HG03175 (cell line): ENCODE measurements around the gene CRISP1.
"Not testable (repeated sequence)": the region's sequence is repeated elsewhere in the genome, so short reads cannot be mapped to it uniquely, and the experiment has no call there.

ENCODE experiments used
- ATAC-seq: cut with Tn5 transposase; IDR thresholded peaks from one replicate; pipeline ENCODE4 v1.9.1; 2021; ENCODE audit warnings: mild to moderate bottlenecking, moderate library complexity; ENCODE audit not compliant: unreplicated experiment

The CRISP1 gene, protein sequence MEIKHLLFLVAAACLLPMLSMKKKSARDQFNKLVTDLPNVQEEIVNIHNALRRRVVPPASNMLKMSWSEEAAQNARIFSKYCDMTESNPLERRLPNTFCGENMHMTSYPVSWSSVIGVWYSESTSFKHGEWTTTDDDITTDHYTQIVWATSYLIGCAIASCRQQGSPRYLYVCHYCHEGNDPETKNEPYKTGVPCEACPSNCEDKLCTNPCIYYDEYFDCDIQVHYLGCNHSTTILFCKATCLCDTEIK

DNA sequence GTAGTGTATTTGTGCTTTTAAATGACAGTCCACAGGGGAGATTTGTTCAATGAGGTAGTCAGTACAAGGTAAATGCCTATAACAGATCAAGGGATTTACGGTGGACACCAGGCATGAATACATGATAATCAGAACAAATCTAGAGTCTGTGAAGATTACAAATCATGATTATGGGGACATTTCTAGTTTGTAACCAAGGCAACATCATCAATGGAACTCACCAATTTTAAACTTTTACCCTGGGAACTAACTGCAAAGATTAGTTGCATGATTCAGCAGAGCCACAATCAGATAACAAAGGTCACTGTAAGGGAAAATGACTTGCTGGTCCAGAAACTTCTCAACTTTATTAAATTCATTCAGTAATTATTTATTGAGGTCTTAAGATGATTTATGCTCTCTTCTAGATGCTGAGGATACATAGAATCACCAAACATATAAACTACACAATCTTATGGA lies at the start of gene CRISP1:
CRISP1 (minus strand) TSS at position 51 of the 459 bp plus-strand sequence. CDS start 9,135 bp downstream, outside the sequence.
- no peak for ATAC-seq

DNA sequence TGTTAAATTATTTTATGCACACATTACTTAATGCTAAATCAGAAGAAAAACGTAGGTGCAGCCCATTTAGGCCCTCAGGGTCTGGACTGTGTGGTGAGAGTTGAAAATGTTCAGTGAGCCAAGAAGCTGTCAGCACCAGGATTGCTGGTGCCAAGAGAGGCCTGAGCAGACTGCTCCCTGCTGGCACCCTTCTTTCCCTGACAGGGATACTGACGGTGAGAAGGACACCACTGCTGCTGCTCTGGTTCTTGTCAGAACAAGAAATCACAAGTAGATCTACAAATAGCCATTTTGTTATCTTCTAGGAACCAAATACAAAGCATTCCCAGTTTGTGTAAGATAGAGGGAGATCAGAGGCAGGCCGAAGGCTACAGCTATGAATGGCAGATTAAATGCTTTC lies 48.7 kb upstream of the CRISP1 start:
- no peak for ATAC-seq

DNA sequence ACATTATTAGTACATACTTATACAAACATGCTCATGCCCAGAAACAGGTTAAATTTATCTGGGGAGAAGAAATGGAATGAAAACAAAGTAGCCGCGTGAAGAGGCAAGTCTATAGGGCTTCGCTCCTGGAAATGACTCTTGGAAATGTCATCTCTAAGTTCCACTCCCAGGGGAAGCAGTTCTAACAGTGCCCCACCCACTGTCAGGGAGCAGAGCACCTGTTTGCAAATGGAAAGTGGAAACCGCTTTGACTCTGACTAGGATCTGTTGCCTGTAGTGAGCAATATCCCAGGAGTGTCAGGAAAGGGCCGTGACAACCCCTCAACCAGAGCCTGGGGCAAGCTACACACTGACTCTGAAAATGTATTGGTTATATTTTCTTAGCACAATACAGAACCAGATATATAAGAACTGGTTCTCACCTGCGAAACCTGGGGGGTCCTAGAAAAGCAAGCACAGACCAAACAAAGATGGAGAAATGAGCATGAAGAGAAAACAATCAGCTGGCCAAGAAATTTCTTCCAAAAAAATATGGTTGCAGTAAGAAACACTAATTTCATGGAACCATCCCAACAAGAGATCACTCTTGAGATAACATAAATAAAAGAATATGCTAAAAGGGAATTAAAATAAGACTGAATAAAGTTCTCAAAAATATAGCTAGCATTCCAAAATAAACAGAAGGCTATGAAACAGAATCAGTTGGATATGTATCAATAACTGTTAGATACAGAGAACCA lies 47.5 kb upstream of the CRISP1 start:
- ATAC-seq, result no peak

DNA sequence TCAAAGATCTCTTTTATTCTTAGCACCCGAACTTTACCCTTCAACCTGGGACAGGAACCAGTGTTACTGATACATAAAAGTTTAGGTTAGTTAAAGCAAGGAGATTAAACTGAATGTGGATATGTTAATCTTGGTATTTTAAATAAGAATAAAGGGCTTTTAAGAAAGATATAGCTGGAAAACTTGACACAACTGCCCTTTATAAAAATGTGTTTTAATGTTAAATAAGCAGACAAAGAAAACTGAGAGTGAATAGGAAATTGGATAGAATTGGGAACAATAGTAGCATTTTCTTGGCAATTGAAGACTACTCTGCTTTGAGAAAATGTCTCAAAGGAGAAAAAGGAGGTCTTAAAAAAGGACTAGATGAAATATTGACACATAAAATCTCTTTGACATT lies 45.9 kb upstream of the CRISP1 start:
- ATAC-seq, result no peak

DNA sequence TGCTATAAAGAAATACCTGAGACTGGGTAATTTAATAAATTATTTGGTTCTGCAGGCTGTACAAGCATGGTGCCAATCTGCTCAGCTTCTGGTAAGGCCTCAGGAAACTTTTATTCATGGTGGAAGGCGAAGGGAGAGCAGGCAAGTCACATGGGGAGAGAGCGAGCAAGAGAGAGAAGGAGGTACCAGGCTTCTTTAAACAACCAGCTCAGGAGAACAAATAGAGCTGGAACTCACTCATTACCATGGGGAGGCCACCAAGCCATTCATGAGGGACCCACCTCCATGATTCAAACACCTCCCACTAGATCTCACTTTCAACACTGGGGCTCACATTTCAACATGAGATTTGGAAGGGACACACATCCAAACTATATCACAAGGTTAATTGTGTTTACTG lies 44.9 kb upstream of the CRISP1 start:
- ATAC-seq, result no peak

DNA sequence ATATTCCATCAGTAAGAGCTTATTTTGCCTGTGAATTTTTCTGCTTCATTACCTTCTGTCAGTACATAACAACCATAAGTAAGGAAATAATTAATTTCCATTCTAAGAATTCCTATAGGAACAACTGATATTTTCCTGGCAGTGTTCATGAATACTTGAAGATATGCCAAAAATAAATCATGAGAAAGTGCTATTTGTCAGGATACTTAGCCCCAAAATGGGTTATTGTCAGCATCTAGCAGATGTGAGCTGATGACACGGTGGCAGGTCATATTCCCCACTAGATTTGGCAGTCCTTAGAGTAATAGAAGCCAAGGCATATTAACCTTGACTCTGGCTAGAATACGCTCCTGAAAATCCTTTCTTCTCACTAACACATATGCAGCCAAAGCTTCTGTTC lies 43.2 kb upstream of the CRISP1 start:
- no peak for ATAC-seq

DNA sequence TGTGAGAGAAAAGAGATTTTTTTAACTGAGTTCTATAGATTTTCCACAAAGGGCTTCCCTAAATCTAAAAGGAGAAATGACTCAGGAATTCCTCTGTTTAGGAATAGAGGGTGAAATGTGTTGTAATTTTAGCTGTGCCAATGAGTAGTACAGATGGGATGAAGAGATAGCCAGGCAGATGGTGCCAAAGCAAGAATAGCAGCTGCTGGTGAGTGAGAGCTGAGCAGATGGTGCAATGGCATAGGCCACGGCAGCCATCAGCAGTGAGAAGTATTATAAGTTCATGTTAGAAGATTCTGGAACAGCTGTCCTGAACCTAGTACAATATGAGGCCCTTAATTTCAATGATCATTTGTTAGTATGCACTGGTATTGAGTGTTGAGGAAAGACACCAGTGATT lies 40.2 kb upstream of the CRISP1 start:
- no peak for ATAC-seq

DNA sequence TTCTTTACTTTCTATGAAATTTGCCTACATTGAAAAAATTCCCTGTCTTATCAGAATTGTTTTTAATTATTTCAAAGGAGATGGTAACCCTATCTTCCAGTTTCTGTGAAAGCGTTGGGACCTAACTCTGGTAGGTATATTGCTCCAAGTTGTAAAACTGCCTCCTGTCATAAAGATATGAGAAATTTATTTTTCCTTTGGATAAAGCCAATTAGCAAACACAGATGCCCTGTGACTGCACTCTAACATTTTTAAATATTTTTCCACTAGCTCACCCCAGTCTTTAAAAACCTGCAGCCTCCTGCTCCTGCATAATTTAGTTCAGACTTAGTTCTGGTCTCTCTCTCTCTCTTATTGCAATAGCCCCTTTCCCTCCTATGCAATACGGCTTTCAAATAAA lies 39.0 kb upstream of the CRISP1 start:
- no peak for ATAC-seq

DNA sequence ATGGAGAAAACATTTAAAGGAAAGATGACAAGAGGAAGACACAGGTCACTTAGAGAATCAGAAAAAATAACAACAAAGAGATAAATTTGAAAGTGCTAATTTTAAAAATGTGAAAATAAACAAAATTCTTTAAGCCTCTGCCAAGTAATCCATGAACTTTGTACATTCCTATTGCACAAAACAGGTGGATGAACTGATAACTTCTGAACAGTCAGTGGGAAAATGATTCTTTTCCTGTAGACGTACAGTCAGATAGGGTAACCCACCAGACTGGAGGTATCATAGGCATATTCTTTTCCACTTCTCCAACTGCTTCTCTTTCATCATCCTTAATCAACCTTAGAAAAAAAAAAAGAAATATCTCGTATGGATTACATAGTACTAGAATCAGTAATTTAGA lies 36.5 kb upstream of the CRISP1 start:
- ATAC-seq, result no peak

DNA sequence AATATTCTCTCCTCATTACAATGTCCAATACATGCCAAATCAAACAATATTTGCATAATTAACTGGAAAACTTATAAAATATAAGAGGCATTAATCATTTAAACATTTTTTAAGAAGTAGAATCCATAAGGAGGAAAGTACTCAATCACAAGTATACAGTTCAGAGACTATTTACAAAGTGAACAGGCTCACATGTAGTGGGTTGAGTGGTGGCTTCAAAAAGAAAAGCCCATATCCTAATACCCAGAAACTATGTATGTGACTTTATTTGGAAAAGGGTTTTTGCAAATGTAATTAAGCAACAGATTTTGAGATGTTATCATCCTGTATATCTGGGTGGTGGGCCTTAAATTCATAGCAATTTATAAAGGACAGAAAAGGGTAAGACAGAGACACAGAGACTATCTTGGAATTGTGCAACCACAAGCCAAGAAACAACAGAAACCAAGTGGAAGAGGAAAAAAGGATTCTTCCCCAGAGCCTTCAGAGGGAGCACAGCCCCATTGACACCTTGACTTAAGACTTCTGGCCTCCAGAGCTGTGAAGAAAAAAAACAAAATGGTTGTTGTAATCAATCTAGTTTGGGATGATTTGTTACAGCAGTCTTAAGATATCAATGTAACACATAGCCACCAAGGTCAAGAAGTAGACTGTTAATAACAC lies 32.7 kb upstream of the CRISP1 start:
- ATAC-seq, result no peak

DNA sequence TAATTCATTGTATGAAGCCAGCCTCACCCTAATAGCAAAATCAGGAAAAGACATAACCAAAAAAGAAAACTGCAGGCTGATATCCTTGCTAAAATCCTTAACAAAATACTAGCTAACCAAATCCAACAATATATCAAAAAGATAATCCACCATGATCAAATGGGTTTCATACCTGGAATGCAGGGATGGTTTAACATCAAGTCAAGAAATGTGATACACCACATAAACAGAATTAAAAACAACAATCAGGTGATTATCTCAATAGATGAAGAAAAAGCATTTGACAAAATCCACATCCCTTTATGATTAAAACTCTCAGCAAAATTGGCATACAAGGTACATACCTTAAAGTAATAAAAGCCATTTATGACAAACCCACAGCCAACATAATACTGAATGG lies 29.2 kb upstream of the CRISP1 start:
- not testable (repeated sequence) for ATAC-seq

DNA sequence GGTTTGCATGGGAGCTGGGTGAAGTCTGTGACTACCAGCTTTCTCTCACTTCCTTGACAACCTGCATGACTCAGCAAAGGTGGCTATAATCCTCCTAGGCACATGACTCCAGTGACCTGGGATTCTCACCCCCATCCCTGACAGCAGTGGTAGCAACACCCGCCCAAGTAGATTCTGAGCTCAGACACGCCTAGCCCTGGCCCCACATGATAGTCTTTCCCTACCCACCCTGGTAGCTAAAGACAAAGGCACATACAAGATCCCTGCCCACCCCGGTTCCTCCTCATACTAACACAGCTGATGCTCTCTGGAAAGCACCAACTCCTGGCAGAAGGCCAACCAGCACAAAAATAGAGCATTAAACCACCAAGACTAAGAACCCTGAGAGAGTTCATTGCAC lies 25.9 kb upstream of the CRISP1 start:
- ATAC-seq, result no peak

DNA sequence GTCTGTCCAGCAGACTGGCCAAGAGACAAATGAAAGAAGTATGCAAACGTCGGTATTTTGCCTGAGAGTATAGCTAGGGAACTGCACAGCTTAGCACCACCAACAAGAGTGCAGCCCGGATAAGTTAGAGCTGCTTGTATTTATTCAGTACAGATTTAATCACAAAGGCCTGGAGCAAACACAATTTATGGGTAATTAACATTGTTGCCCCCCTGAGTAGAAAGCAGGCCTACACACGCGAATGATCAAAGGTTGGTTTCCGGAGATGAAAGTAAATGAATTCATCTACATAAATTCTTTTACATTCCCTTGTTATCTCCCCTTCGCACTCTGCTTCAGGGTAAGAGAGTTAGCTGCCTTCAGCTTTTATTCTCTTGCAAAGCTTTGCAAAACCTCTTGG lies 24.7 kb upstream of the CRISP1 start:
- no peak for ATAC-seq

DNA sequence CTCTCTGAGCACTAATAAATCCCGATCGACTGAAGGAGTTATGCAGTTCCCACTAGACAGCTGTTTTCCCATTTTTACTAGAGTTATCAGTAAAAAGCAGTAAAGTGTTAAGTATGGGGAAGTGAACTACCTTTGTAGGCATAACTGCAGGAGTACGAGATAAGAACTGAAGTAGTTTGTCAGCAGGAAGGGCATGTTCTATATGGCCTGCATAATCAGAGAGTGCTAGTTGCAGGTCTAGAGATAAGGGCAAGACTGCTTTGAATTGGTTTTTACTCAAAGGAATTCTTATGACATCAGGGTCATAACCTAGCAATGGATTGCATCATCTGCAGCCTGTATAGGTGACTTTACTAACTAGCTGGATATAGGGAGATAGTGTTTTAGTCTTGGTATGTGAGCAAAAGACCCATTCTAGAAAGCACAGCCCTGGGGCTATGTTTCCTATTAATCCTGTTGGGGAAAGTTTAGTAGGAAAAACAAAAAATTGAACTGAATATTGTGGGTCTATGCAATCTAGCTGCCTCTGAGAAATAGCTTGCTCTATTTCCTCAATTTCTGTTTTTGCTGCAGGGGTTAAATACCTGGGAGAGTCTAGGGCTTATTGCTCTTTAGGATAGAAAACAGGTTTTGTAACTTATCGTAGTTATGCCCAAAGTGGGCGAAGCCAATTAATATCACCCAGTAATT lies 22.6 kb upstream of the CRISP1 start:
- no peak for ATAC-seq

DNA sequence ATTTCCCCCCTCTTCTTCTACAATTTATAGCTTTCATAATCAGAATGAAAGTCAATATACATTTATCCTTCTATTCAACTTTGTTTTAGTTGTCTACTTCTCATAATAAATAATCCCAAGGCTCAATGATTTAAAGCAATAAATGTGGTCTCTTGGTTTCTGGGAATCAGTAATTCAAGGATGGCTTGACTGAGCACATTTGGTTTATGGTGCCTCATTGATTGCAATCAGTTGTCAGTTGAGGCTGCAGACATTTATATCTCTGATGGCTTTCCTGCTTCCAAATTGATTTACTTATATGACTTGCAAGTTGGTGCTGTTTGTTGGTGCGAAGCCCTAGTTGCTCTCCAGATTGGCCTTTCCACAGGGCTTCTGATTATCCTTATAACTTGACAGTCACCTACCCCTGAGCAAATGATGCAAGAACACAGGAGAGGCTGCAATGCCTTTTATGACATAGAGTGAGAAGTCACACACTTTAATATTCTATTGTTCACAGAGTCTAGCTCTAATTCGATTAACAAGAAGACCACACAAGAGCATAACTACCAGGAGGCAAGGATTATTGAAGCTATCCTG lies 2.7 kb upstream of the CRISP1 start:
- no peak for ATAC-seq

DNA sequence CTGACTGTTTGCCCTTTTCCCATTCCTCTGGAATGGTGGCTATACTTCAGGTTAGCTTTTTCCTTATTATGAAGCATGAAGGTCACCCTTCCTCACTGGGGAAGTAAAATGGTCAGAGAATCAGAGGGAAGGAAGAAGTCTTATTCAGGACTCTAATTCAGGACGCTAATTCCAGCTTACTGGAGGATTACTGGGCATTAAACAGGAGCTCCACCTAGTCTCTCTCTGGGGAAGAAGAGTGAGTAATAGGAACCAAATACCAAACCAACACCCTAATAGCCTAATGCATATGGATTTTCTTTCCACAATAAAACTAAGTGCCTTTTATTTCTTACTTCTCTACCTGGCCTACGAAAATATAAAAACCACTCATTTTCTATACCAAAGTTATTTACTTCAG lies 10.1 kb downstream of the CRISP1 start:
- no peak for ATAC-seq

DNA sequence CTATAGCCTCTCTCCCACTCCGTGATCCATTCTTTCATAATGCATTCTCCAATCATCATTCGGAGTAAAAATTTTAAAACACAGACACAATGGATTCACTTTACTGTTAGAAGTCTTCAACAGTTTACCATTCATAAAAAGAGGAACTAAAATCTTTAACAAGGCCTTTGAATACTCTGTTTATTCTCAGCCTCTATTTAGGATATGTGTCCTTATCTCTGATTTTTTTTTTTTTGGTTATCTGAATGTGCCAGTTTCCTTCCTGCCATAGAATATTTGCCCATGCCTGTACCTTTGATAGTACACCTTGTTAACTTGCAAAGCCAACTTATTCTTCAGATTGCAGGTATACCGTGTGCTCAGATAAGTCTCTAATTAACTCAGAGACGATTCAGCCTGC lies 11.1 kb downstream of the CRISP1 start:
- ATAC-seq, result no peak

DNA sequence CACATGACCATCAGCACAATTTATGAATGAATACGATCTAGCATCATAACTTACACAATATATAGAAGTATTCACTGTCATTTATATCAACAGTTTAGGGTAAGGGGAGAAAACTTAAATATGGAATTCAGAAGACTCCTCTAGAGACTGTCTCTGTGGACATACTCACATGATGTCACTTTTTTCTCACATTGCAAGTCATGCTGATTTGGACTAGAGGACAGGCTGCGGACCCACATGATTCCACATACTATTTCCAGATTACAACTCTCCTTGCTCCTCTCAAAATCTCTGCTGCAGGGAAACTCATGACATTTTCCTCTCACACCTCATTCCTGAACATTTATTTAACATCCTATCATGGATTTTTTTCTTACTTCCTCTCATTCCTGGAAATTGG lies 13.4 kb downstream of the CRISP1 start:
- no peak for ATAC-seq

DNA sequence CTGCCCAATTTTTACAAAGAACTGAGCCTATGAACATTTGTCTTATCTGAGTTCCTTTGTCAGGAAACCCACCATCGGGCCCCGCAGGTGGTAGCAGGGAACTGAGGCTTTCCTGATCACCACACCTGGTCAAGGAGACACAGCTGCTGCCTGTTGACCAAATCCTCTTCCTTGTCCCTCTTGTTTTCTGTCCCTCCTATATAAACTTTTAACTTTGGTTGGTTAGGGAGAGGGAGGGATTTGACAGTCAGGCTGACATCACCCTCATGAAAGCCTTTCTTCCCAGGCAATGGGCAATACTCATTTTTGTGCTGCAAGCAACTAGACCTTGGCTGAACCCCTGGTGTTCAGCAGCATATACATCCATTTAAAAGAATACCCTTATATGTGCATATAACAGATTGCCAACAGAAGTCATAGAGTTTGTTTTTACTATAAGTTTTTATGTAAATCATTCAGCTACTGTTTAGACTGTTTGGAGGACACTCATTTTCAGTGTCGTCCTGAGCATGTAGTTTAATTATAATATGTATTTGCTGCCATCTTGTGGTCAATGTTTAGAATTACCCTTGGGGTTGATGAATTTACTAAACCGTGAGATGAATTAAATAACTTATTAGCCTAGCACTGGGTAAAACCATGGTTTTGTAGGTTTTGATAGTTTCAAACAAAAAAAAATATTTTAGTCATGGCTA lies 17.0 kb downstream of the CRISP1 start:
- peak; percentile 92 for ATAC-seq

DNA sequence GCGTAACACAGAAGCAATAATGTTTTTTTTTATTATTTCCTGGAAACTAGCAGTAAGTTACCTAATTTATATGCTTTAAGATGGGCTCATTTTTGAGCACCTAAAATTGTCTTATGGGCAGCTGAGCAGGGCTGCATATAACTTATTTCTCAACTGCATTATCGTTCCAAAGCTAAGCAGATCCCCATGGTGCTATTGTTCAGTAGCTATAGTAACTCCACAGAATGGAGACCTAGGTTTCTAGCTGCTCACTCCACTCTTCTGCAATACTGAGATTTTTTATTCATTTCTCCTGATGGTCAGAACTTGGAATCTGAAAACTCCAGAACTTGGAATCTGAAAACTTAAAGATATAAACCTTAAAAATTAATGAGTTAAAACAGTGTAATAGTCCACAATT lies 18.7 kb downstream of the CRISP1 start:
- ATAC-seq, result no peak

DNA sequence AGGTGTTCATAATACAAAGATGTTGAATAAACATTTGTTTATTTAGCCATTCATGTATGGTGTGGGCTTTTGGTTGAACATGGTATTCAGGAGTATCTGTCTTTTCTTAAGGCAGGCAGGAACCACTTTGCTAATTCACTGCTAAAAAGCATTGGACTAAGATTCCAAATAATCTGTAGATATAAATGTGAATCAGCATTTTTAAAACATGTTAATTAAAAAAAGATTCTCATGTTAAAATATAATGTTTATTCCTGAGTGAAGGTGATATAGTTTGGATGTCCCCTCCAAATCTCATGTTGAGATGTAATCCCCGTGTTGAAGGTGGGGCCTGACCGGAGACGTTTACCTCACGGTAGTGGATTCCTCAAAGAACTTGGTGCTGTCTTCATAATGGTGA lies 19.3 kb downstream of the CRISP1 start:
- no peak for ATAC-seq
